Subcutaneous adipose tissue (tissue), 4 donors: ENCODE data around the gene GLE1. TPM values are rescaled to one million over a fixed set of nuclear protein-coding genes. Genes with fewer than 3 reads are reported as not detected.

Experiments used
- total RNA-seq, 4 donors: library from RNA; depleted of rRNA; stranded (reverse); fragments of >200 nt; gene quantifications; one replicate each; pipeline ENCODE4 v1.1.0, GENCODE V29; 2016
- TF ChIP-seq, protein P1 (sequence below): fragments of 450-650 bp; IDR thresholded peaks from one replicate; pipeline ENCODE4 v1.5.1; 2016; ENCODE audit warnings: low read depth, mild to moderate bottlenecking, control low read depth, antibody characterized with exemption, moderate library complexity

Gene GLE1
- total RNA-seq, 4 donors from 2014 or later = 21.0 to 33.0 (median 23.4) TPM

DNA sequence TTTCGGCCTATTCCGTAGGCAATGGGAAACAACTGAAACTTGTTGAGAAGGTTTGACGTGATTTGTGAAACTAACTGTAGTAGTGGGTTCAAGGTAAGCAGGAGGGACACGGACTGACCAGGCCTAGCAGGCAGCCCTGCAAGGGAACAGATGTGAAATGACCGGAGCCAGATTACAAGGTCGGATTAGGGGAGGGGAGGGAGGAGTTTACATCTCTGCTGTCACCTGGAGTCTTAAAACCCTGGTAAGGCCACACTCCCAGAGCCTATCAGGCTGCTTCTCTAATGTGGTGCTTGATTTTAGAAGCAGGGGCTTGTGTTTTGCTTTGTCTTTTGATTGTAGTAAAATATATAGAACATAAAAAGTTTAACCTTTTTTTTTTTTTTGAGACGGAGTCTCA, 44.4 kb downstream of the GLE1 start:
- TF ChIP-seq, protein P1, sequence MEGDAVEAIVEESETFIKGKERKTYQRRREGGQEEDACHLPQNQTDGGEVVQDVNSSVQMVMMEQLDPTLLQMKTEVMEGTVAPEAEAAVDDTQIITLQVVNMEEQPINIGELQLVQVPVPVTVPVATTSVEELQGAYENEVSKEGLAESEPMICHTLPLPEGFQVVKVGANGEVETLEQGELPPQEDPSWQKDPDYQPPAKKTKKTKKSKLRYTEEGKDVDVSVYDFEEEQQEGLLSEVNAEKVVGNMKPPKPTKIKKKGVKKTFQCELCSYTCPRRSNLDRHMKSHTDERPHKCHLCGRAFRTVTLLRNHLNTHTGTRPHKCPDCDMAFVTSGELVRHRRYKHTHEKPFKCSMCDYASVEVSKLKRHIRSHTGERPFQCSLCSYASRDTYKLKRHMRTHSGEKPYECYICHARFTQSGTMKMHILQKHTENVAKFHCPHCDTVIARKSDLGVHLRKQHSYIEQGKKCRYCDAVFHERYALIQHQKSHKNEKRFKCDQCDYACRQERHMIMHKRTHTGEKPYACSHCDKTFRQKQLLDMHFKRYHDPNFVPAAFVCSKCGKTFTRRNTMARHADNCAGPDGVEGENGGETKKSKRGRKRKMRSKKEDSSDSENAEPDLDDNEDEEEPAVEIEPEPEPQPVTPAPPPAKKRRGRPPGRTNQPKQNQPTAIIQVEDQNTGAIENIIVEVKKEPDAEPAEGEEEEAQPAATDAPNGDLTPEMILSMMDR = no peak

DNA sequence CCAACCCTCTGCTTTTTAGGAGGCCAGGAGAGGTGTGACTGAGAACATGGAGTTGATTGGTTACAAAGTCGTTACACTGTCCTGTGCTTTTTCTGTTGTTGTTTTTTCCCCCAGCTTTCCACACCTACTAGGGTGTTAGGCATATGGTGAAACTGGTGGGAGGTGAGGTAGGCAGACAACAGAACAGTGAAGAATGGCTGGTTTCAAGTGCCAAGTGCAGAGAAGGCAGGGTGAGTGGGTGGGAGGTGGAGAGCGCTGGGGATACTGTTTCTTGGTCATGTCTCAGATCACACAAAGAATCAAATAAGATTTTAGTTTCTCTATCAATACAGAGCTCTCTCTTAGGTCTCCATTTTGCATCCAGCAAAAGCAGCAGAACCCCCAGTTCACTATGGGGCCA, 45.7 kb downstream of the GLE1 start:
- TF ChIP-seq, protein P1 = no peak

GRCh38 chr9:128550770-128551656, 46.5 kb downstream of the GLE1 start:
- TF ChIP-seq, protein P1 = no peak

GRCh38 chr9:128551657-128552152, 47.2 kb downstream of the GLE1 start:
- TF ChIP-seq, protein P1 = no peak

DNA sequence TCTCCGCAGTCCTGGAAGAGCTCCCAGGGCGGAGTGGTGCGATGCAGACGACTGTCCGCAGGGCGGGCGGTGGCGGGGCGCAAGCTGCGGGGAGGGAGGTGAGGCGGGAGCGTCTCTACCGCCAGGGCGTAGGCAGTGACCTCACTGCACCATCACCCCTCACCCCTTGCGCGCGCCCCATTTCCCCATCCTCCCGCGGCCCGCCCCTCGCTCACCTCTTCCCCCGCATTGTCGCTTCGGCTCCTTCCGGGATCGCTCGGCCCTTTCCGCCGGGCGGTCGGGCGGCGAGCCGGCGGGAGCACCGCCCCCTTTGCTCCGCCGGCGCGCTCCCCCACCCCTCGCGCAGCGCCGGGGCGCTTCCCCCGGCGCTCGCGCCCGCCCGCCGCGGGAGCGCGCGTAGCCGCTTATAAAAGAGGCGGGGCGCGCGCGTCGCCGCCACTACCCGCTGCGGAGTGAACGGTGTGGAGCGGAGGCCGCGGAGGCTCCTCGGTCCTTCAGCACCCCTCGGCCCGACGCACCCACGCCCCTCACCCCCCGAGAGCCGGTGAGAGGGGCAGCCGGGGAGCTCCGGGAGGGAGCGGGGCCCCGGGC, 47.7 kb downstream of the GLE1 start, which contains the start of gene SPTAN1:
Gene SPTAN1, plus strand, starts transcription at position 435 of the 591 bp plus-strand sequence. CDS start 14,154 bp downstream, outside the sequence.
- TF ChIP-seq, protein P1 = no peak

DNA sequence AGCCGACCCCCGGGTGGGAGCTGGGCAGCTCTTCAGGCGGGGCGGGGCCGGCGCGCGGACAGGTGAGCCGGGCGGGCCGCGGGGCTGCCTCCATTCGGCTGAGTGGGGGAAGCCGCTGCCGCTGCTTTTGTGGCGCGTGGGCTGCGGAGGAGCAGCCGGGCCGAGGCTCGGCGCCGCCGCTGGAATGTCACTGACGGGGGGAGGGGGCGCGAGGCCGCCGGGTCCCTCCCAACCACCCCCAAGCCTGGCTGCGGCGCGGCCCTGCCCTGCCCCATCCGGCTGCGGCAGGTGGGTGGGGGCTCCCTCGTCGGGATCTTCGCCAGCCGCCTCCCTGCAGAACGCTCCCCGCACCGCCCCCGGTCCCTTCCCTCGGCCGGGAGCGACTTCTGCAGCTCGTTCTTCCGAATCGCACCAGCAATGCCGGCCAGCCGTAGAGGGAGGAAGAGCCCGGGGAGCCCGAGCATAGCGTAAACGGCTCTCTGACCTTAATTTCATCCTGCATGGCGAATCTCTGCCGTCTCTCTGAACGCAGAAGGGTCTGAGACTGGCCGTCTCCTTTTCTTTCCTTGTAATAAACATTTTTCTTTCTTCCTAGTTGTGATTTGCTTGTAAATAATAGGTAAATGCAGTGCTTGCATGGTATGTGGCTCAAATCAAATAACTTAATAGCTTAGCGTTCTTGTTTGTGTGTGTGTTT, 48.4 kb downstream of the GLE1 start:
- TF ChIP-seq, protein P1 = no peak

DNA sequence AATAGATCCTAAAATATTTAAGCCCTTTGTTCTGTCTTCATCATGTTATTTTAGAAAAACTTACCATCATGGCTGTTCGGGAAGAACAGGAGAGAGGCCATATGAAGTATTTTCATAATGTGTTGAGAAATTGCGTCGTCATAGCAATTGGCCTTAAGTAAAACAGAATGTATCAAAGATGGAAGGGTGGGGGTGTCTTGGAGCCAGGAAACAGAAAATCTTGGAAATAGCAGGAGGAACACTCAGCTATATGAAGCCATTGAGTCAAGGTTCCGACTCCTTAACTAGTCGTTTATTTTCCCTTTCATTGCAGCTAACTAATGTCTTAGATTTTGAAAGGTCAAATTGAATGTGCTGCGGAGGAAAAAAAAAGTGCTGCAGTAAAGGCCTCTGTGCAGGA, 49.2 kb downstream of the GLE1 start:
- TF ChIP-seq, protein P1 = no peak
